A549 (cell line): ENCODE data around the gene TUBB1.

ENCODE experiments used
- BCL3 ChIP-seq: fragments of >200 bp; sonication (Bioruptor Twin); formaldehyde crosslinking; IDR thresholded peaks from 3 replicates; pipeline ENCODE4 v1.6.1; 2016
- TF ChIP-seq, protein P1 (sequence below): fragments of >200 bp; sonication (Bioruptor Twin); formaldehyde crosslinking; IDR thresholded peaks from 3 replicates; pipeline ENCODE4 v1.5.1; 2016

DNA sequence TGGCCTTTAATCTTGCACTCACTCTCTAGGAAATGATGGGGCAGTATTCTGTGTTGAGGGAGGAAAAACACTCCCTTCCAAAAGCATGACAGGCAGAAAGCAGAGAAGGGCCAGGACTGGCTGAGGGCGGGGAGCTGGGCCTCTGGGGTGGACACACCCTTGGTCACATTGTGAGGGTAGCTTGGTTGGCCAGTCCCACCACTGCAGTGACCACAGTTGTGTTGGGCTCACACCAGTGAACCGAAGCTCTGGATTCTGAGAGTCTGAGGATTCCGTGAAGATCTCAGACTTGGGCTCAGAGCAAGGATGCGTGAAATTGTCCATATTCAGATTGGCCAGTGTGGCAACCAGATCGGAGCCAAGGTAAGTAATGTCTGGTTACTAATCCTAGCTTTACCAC is at the start of gene TUBB1:
- no peak for TF ChIP-seq BCL3
- TF ChIP-seq, protein P1, sequence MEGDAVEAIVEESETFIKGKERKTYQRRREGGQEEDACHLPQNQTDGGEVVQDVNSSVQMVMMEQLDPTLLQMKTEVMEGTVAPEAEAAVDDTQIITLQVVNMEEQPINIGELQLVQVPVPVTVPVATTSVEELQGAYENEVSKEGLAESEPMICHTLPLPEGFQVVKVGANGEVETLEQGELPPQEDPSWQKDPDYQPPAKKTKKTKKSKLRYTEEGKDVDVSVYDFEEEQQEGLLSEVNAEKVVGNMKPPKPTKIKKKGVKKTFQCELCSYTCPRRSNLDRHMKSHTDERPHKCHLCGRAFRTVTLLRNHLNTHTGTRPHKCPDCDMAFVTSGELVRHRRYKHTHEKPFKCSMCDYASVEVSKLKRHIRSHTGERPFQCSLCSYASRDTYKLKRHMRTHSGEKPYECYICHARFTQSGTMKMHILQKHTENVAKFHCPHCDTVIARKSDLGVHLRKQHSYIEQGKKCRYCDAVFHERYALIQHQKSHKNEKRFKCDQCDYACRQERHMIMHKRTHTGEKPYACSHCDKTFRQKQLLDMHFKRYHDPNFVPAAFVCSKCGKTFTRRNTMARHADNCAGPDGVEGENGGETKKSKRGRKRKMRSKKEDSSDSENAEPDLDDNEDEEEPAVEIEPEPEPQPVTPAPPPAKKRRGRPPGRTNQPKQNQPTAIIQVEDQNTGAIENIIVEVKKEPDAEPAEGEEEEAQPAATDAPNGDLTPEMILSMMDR: no peak
